PC-3 (cell line): ENCODE measurements around the gene CDHR3. TPM values are rescaled to one million over a fixed set of nuclear protein-coding genes. Genes with fewer than 3 reads are reported as not detected.

Experiments used
- ATAC-seq: fragments of 200-7000 bp; cut with Tn5 transposase; 2 replicates; pipeline ENCODE4 v1.9.1; 2020; ENCODE audit warnings: mild to moderate bottlenecking, moderate library complexity
- BruUV-seq: library from RNA; stranded (reverse); fragments of 400-500 nt; replicated peaks from 2 replicates; lab custom pipeline; 2021; lab: Mats Ljungman, UMichigan
- CTCF ChIA-PET: fragments of 300-600 bp; sonication (Branson Sonifier 250); formaldehyde crosslinking; loops from one replicate; lab custom pipeline; 2022; ENCODE audit warnings: antibody characterized with exemption; lab: Charles Lee
- POLR2A ChIA-PET: fragments of 300-600 bp; sonication (Branson Sonifier 250); formaldehyde crosslinking; loops from one replicate; lab custom pipeline; 2022; ENCODE audit warnings: antibody characterized with exemption; ENCODE audit not compliant: unreplicated experiment; lab: Charles Lee
- DNase-seq: peaks from one replicate; pipeline ENCODE4 v3.0.0-alpha.2; 2015
- H2AFZ ChIP-seq: fragments of 300-600 bp; sonication (generic); 2 replicates; pipeline ENCODE4 v1.6.0; 2016; ENCODE audit warnings: antibody characterized with exemption, low read length
- H3F3A ChIP-seq: fragments of 300-600 bp; sonication (generic); one replicate; pipeline ENCODE4 v1.6.0; 2017; ENCODE audit warnings: antibody characterized with exemption, low read length, control low read depth, mild to moderate bottlenecking; ENCODE audit not compliant: unreplicated experiment
- H3K27ac ChIP-seq: fragments of 300-600 bp; sonication (generic); 2 replicates; pipeline ENCODE4 v1.5.1; 2016; ENCODE audit warnings: mild to moderate bottlenecking, low read length
- H3K27me3 ChIP-seq: fragments of 300-600 bp; sonication (generic); 2 replicates; pipeline ENCODE4 v1.6.1; 2016; ENCODE audit warnings: low read length, mixed read lengths
- H3K36me3 ChIP-seq: fragments of 300-600 bp; sonication (generic); 2 replicates; pipeline ENCODE4 v1.6.1; 2016; ENCODE audit warnings: low read depth, mixed run types, low read length, mixed read lengths
- H3K4me1 ChIP-seq: fragments of 300-600 bp; sonication (generic); 2 replicates; pipeline ENCODE4 v1.5.1; 2016; ENCODE audit warnings: low read length; ENCODE audit not compliant: insufficient read depth
- H3K4me2 ChIP-seq: fragments of 300-600 bp; sonication (generic); 2 replicates; pipeline ENCODE4 v1.6.0; 2016; ENCODE audit warnings: low read length
- H3K4me3 ChIP-seq: fragments of 300-600 bp; sonication (generic); 2 replicates; pipeline ENCODE4 v1.5.1; 2016; ENCODE audit warnings: mild to moderate bottlenecking, low read length, mixed read lengths
- H3K79me2 ChIP-seq: fragments of 300-600 bp; sonication (generic); 2 replicates; pipeline ENCODE4 v1.6.1; 2017; ENCODE audit warnings: low read length, mixed read lengths
- H3K9ac ChIP-seq: fragments of 300-600 bp; sonication (generic); 2 replicates; pipeline ENCODE4 v1.6.0; 2016; ENCODE audit warnings: mild to moderate bottlenecking, low read length
- H3K9me2 ChIP-seq: fragments of 300-600 bp; sonication (generic); replicated peaks from 2 replicates; pipeline ENCODE4 v1.6.1; 2016; ENCODE audit warnings: mixed run types, low read length, mixed read lengths
- H3K9me3 ChIP-seq: fragments of 300-600 bp; sonication (generic); 2 replicates; pipeline ENCODE4 v1.6.1; 2016; ENCODE audit warnings: low read length, mixed read lengths
- H4K20me1 ChIP-seq: fragments of 300-600 bp; sonication (generic); 2 replicates; pipeline ENCODE4 v1.6.1; 2016; ENCODE audit warnings: low read length, mixed read lengths
- EZH2 ChIP-seq: fragments of 300-600 bp; sonication (generic); IDR thresholded peaks from one replicate; pipeline ENCODE4 v1.6.1; 2017; ENCODE audit warnings: antibody characterized with exemption, mild to moderate bottlenecking, low read length; ENCODE audit not compliant: unreplicated experiment
- EZH2phosphoT487 ChIP-seq: fragments of 300-600 bp; sonication (generic); IDR thresholded peaks from 2 replicates; pipeline ENCODE4 v1.6.1; 2018; ENCODE audit warnings: mild to moderate bottlenecking, antibody characterized with exemption, low read length, borderline replicate concordance
- intact Hi-C: fragments of 100-400 bp; cut with micrococcal nuclease; formaldehyde crosslinking; loops from 2 replicates; pipeline ENCODE4 v1.9.0; 2023
- total RNA-seq: library from RNA; depleted of rRNA; stranded (reverse); fragments of >200 nt; gene quantifications from 2 replicates; pipeline ENCODE4 v1.2.3, GENCODE V29; 2014
- TF ChIP-seq, protein P1 (sequence below): fragments of 300-600 bp; sonication (generic); conservative IDR thresholded peaks from 2 replicates; pipeline ENCODE4 v1.5.1; 2017; ENCODE audit warnings: antibody characterized with exemption, low read depth, mild to moderate bottlenecking, low read length

Gene CDHR3
- total RNA-seq, 1 experiment from 2014 or later: 9.8 TPM

DNA sequence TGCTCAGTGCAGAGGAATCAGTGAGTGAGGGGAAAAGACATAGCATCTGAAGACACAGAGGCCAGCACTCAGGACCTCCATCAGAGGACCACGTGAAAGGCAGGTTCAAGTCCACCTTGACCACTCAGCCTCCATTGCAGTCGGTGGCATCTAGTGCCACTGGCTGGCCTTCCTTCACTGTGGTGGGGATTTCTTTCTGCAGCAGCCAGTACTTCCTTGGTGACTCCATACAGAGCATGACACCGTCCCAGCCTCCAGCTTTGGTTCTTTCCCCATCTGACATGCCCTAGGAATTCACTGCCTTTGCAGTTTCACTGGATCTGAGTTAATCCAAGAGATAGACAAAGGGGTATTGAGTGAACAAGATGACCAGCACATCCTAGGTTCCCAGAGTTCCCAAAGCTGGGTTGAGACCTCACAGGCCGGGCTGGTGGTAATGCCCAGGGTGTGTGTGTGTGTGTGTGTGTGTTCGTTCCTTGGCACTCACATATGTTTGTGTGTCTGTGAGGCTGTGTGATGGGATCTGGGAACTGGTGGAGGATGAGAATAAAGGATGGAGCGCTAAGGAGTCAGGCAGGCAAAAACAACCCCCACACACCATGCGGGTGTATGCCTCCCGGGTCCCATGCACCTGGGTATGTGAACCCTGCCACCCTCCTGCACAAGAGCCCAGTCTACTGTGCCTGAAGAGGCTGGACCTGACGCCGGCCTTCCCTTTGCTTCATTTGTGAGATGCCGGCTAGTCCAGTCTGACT, 91.3 kb downstream of the CDHR3 start:
- no TSS peak for BruUV-seq
- Histone ChIP-seq H3K9me3 (no peaks in the 10 kb centered on the region), H3K27ac (no peak overlapping the region), H3K9ac (no peak overlapping the region), H3K79me2 (no peaks in the 10 kb centered on the region), H3K4me2 (no peak overlapping the region), H3F3A (no peaks in the 10 kb centered on the region), H2AFZ (no peak overlapping the region), H3K27me3 (no peaks in the 10 kb centered on the region), H3K4me3 (no peak overlapping the region), H4K20me1 (no peaks in the 10 kb centered on the region), H3K4me1 (peaks cover 34% of the 10 kb centered on the region), H3K9me2 (no peaks in the 10 kb centered on the region), H3K36me3 (no peaks in the 10 kb centered on the region)
- no peak for DNase-seq
- intact Hi-C loops: loop anchor here (10.0 kb wide), 1 partner anchor 410 kb away; no protein-coding TSS in a partner anchor
- TF ChIP-seq EZH2phosphoT487 (no peak), EZH2 (no peak)
- TF ChIP-seq, protein P1, sequence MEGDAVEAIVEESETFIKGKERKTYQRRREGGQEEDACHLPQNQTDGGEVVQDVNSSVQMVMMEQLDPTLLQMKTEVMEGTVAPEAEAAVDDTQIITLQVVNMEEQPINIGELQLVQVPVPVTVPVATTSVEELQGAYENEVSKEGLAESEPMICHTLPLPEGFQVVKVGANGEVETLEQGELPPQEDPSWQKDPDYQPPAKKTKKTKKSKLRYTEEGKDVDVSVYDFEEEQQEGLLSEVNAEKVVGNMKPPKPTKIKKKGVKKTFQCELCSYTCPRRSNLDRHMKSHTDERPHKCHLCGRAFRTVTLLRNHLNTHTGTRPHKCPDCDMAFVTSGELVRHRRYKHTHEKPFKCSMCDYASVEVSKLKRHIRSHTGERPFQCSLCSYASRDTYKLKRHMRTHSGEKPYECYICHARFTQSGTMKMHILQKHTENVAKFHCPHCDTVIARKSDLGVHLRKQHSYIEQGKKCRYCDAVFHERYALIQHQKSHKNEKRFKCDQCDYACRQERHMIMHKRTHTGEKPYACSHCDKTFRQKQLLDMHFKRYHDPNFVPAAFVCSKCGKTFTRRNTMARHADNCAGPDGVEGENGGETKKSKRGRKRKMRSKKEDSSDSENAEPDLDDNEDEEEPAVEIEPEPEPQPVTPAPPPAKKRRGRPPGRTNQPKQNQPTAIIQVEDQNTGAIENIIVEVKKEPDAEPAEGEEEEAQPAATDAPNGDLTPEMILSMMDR: no peak
- ChIA-PET POLR2A (no interaction called here), CTCF (no interaction called here)
- no peak for ATAC-seq

DNA sequence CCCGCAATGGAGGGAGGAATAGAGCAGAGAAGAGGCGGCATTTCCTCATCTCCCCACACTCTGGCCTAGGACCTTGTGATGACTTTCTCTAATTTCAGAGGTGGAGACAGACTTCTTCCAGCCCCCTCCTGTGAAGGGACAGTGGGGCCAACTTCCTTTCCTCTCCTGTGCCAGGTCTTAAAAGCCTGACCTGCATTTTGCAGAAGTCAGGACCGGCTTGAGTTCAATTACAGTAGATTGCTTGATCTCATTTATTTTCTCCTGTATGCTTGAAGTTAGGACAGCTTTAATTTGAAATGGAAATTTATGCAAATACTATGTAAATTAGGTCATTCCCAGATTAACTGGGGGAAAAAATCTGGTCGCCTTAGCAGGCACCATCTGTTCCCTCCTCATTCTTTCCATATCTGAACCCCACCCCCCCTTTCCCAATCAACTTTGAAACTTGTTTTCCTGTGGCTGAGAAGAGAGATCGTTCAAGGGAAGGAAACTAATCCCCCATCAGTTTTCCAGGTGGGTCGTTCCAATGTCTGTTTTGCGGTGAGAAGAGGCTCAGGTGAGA, 92.0 kb downstream of the CDHR3 start:
- Histone ChIP-seq H3K27ac (no peak overlapping the region), H3F3A (no peaks in the 10 kb centered on the region), H3K9ac (no peak overlapping the region), H3K27me3 (no peaks in the 10 kb centered on the region), H3K79me2 (no peaks in the 10 kb centered on the region), H4K20me1 (no peaks in the 10 kb centered on the region), H3K9me2 (no peaks in the 10 kb centered on the region), H3K36me3 (no peaks in the 10 kb centered on the region), H3K4me3 (no peak overlapping the region), H3K4me1 (peaks cover 33% of the 10 kb centered on the region), H3K9me3 (no peaks in the 10 kb centered on the region), H3K4me2 (no peak overlapping the region), H2AFZ (no peak overlapping the region)
- CTCF ChIA-PET: no interaction called here
- ATAC-seq: no peak
- POLR2A ChIA-PET: no interaction called here
- intact Hi-C loops: loop anchor here (10.0 kb wide), 1 partner anchor 410 kb away; no protein-coding TSS in a partner anchor
- TF ChIP-seq EZH2phosphoT487: no peak
- TF ChIP-seq, protein P1: no peak
- no peak for TF ChIP-seq EZH2
- no TSS peak for BruUV-seq
- DNase-seq: no peak
